GM21619 (cell line): ENCODE data around the gene ZFP36.
"Not testable (repeated sequence)": the region's sequence is repeated elsewhere in the genome, so short reads cannot be mapped to it uniquely, and the experiment has no call there.

Experiments
- ATAC-seq: cut with Tn5 transposase; IDR thresholded peaks from one replicate; pipeline ENCODE4 v1.9.1; 2021; ENCODE audit not compliant: unreplicated experiment

ZFP36 gene

GRCh38 chr19:39435499-39436349, 29.1 kb downstream of the ZFP36 start, which contains the start of gene RPS16:
RPS16 (minus strand) TSS chr19:39435949; CDS start chr19:39435895, 54 bp downstream.
- peak; percentile 65 for ATAC-seq

GRCh38 chr19:39436350-39436716, 29.7 kb downstream of the ZFP36 start:
- ATAC-seq = no peak

DNA sequence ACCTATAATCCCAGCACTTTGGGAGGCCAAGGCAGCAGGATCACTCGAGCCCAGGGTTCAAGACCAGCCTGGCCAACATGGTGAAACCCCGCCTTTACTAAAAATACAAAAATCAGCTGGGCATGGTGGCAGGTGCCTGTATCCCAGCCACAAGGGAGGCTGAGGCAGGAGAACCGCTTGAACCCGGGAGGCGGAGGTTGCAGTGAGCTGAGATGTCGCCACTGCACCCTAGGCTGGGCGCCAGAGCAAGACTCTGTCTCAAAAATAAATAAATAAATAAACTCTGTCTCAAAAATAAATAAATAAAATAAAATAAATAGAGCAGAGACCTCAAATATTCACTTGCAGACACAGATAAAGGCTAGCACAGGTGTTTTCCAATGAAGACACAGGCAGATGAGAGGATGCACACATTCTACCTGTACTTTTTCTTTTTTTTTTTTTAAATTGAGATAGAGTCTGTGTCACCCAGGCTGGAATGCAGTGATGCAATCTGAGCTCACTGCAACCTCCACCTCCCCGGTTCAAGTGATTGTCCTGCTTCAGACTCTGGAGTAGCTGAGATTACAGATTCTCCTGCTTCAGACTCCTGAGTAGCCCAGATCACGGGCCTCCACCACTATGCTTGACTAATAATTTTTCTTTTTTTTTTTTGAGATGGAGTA, 31.8 kb downstream of the ZFP36 start:
- no peak for ATAC-seq

DNA sequence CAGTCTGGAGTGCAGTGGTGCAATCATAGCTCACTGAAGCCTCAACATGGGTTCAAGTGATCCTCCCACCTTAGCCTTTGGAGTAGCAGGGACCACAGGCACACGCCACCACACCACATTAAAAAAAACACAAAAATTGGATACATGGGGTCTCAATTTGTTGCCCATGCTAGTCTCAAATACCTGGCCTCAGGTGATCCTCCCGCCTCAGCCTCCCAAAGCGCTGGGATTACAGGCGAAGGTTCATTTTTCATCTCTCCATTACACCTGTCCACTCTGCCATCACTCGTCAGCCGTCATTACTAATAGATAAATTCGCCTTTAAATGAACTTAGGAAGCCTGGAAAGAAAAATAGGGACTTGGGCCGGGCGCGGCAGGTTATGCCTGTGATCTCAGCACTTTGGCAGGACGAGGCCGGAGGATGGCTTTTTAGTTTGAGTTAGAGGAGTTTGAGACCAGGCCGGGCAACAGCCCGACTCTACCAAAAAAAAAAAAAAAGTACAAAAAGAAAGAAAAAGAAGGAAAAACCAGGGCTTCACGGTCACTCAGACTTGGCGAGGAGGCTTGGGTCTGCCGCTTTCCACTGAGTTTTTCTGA, 38.0 kb downstream of the ZFP36 start:
- ATAC-seq = no peak

DNA sequence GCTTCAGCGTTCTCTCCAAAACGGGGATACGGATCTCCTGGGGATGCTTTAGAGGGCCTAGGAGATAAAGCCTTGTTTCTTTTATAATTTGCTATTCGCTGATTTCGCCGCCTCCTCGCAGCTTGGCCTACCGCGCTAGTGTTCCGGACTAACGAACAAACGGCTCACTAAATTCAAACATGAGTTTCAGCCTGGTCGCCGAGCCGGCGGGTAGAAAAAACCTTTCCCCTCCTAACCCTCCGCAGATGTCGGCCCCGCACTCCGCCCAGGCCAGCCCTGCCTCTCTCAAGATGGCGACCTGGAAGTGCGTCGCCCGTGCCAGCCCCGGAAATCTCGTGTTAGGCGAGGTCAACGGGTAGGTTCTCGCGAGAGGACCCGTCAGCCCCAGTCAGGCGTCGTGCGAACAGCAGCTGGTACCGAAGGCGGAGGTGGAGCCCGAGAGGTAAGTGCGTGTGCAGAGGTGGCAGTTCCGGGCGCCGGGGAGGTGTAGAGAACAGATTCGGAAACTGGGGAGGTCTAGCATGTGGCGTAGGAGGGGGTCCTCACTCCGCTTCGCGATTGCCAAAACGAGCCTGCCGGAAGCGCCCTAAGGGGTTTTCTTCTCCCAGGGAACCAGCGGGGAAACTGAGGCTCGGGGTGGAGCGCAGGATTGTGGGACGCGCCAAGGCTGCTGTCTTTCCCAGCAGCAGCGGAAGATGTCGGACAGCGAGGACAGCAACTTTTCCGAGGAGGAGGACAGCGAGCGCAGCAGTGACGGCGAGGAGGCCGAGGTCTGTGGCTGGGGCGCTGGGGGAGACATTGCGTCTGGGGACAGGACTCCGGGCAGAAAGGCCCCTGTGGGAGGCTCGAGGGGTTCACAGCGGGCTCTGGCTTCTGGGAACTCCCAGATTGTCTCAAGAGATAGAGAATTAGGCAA, 38.8 kb downstream of the ZFP36 start, which contains the start of gene SUPT5H:
SUPT5H (plus strand) TSS at position 387 of the 916 bp plus-strand sequence; CDS start at position 696, 309 bp downstream.
- peak; percentile 75 for ATAC-seq

GRCh38 chr19:39446365-39447084, 39.9 kb downstream of the ZFP36 start:
- ATAC-seq = no peak

DNA sequence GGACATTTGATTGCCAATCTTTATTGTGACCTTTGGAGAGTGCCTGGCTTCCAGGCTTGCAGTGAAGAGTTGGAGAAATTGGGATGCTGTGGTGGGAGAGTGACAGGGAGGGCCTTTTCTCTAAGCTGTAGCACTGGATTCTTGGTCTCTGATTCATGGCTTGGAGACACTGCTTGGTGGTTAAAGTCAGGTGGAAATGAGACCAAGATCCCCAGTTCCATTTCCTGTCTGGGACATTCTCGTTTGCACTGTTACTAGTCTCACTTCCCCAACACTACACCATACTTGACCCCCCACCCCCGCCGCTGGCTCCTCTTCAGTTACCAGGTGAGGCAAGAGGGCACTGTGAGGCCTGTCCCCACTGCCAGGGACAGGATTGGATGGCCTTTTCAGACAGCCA, 41.6 kb downstream of the ZFP36 start:
- ATAC-seq = no peak

GRCh38 chr19:39449116-39449797, 42.6 kb downstream of the ZFP36 start:
- no peak for ATAC-seq

GRCh38 chr19:39451257-39451656, 44.6 kb downstream of the ZFP36 start:
- ATAC-seq = not testable (repeated sequence)
